ENCODE data around the gene MSI1. TPM values are rescaled to one million over a fixed set of nuclear protein-coding genes. Genes with fewer than 3 reads are reported as not detected.

The MSI1 gene
- total and polyA plus RNA-seq, 5 experiments from 2014 or later, result not detected

GRCh38 chr12:120324841-120325417, 44.0 kb downstream of the MSI1 start:
- Mint-ChIP-seq H3K27me3 (no peaks in the 10 kb centered on the region), H3K27ac (peak overlapping the region in 2 of 10 donors; percentile 86 to 92)

DNA sequence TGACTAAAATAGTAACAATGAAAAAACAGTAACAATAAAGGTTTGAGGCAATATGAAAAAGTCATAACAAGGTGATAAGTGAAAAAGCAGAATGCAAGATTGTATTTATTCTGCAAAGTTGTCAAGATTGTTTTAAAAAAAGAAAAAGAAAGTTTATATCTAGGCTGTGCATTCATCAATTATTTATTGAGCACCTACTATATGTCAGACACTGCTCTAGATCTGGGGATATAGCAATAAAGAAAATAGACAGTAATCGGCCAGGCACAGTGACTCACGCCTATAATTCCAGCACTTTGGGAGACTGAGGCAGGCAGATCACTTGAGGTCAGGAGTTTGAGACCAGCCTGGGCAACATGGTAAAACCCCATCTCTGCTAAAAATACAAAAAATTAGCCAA, 45.2 kb downstream of the MSI1 start:
- POLR2A ChIA-PET, result interaction anchor here (2.9 kb wide), 1 partner anchor 32 kb away, joined by 12 read pairs; the partner anchor contains the start of genes RNU4-1 and RNU4-2

More at GRCh38 chr12:120324841-120325417, 44.0 kb downstream of the MSI1 start:
- Mint-ChIP-seq H3K9me3 (no peaks in the 10 kb centered on the region), H3K4me1 (peaks cover 5 to 12% (median 7%) of the 10 kb centered on the region in 4 donors), H3K36me3 (no peaks in the 10 kb centered on the region), H3K4me3 (peak overlapping the region in 7 of 10 donors; percentile 13 to 97 (median 92))
- POLR2A ChIA-PET, result interaction anchor here (0.7 to 2.9 kb wide), 4 partner anchors 27 to 87 kb away, joined by 3 to 12 read pairs (median 3); partner anchors contain the start of genes RNU4-1 and RNU4-2
- DNase-seq, result no peak
- peak in 1 of 2 donors; percentile 9 for ATAC-seq

GRCh38 chr12:120321382-120322202, 47.4 kb downstream of the MSI1 start:
- H3K27ac Mint-ChIP-seq, result no peak overlapping the region

More for the DNA sequence above, 45.2 kb downstream of the MSI1 start:
- peaks cover 5 to 12% (median 7%) of the 10 kb centered on the region in 4 donors for H3K4me1 Mint-ChIP-seq
- H3K36me3 Mint-ChIP-seq, result no peaks in the 10 kb centered on the region
- H3K4me3 Mint-ChIP-seq, result no peak overlapping the region
- no peaks in the 10 kb centered on the region for H3K27me3 Mint-ChIP-seq
- ATAC-seq (no peak), DNase-seq (no peak)
- no peak overlapping the region for H3K27ac Mint-ChIP-seq
- no peaks in the 10 kb centered on the region for H3K9me3 Mint-ChIP-seq

GRCh38 chr12:120317224-120318105, 51.5 kb downstream of the MSI1 start:
- peak; percentile 99 to 100 (median 100) for DNase-seq
- peak overlapping the region; percentile 86 to 95 (median 92) for H3K4me3 Mint-ChIP-seq
- peak overlapping the region; percentile 90 to 98 (median 97) for H3K27ac Mint-ChIP-seq
- no peaks in the 10 kb centered on the region for H3K27me3 Mint-ChIP-seq
- H3K4me1 Mint-ChIP-seq, result peaks cover 5 to 15% (median 13%) of the 10 kb centered on the region in 4 donors
- no peaks in the 10 kb centered on the region for H3K36me3 Mint-ChIP-seq
- POLR2A ChIA-PET, result interaction anchor here (0.6 to 3.6 kb wide), 12 partner anchors 9 to 1464 kb away, joined by 3 to 46 read pairs (median 4); partner anchors contain the start of genes PXN, RNU4-1, RNU4-2 and RPLP0
- ATAC-seq, result peak; percentile 99
- H3K9me3 Mint-ChIP-seq, result peaks cover 0 to 3% (median 0%) of the 10 kb centered on the region in 9 donors

More at GRCh38 chr12:120321382-120322202, 47.4 kb downstream of the MSI1 start:
- ATAC-seq (no peak), DNase-seq (no peak)
- Mint-ChIP-seq H3K4me1 (peaks cover 9 to 24% (median 19%) of the 10 kb centered on the region in 4 donors), H3K36me3 (no peaks in the 10 kb centered on the region), H3K9me3 (peaks cover 0 to 3% (median 0%) of the 10 kb centered on the region in 9 donors), H3K27me3 (no peaks in the 10 kb centered on the region), H3K4me3 (no peak overlapping the region)
- POLR2A ChIA-PET, result interaction anchor here (0.6 to 2.8 kb wide), 3 partner anchors 10 to 30 kb away, joined by 3 to 8 read pairs (median 3); partner anchors contain the start of genes RNU4-1 and RNU4-2

DNA sequence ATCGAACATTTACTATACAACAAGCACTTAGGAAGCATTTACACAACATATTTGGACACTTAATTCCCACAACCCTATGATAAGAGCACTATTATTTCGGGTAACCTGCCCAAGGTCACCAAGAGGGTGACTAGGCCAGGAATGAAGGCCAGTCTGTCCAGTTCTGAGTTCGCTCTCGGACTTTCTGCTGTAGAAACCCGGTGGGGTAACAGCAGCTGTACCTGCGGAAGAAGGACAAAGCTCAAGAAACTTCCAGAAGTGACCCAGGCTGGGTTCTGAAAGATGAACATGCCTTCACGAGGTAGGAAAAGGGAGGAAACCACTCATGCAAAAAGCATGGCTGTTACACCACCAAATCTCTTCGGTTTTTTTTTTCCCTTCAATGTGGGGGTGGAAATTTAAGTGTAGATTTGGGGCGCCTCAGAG, 52.2 kb downstream of the MSI1 start:
- Mint-ChIP-seq H3K27ac (peak overlapping the region; percentile 90 to 98 (median 97)), H3K36me3 (no peaks in the 10 kb centered on the region), H3K4me3 (peak overlapping the region; percentile 86 to 95 (median 92)), H3K4me1 (peaks cover 5 to 15% (median 13%) of the 10 kb centered on the region in 4 donors), H3K9me3 (peaks cover 0 to 3% (median 0%) of the 10 kb centered on the region in 9 donors), H3K27me3 (no peaks in the 10 kb centered on the region)
- ATAC-seq (no peak), DNase-seq (no peak)
- POLR2A ChIA-PET, result interaction anchor here (0.7 to 3.6 kb wide), 9 partner anchors 9 to 116 kb away, joined by 3 to 46 read pairs (median 4); partner anchors contain the start of genes PXN, RNU4-1, RNU4-2 and RPLP0

GRCh38 chr12:120314220-120314619, 54.7 kb downstream of the MSI1 start:
- peak overlapping the region in 1 of 10 donors; percentile 59 for H3K27ac Mint-ChIP-seq
- ATAC-seq (no peak), DNase-seq (no peak)
- H3K36me3 Mint-ChIP-seq, result no peaks in the 10 kb centered on the region
- no peak overlapping the region for H3K4me3 Mint-ChIP-seq
- H3K27me3 Mint-ChIP-seq, result no peaks in the 10 kb centered on the region
- peaks cover 7 to 15% (median 13%) of the 10 kb centered on the region in 4 donors for H3K4me1 Mint-ChIP-seq
- POLR2A ChIA-PET, result no interaction called here
- H3K9me3 Mint-ChIP-seq, result peaks cover 0 to 3% (median 0%) of the 10 kb centered on the region in 9 donors

GRCh38 chr12:120301962-120302815, 66.8 kb downstream of the MSI1 start, which contains the start of gene SIRT4:
Gene SIRT4 (plus strand): TSS chr12:120302321. CDS start chr12:120303562, 1,241 bp downstream.
- H3K4me3 Mint-ChIP-seq, result peak within 1 kb of the TSS; percentile 89 to 99 (median 95)
- H3K4me1 Mint-ChIP-seq, result peaks cover 6 to 20% (median 8%) of the 10 kb centered on the region in 4 donors
- peak within 1 kb of the TSS; percentile 36 to 94 (median 89) for H3K27ac Mint-ChIP-seq
- H3K9me3 Mint-ChIP-seq, result no peaks in the 10 kb centered on the region
- DNase-seq, result peak; percentile 76 to 93 (median 87)
- peak; percentile 99 for ATAC-seq
- POLR2A ChIA-PET, result interaction anchor here (0.6 to 4.9 kb wide), 15 partner anchors 10 to 597 kb away, joined by 3 to 124 read pairs (median 4); partner anchors contain the start of genes COX6A1, PXN, RNU4-1 and RNU4-2
- H3K36me3 Mint-ChIP-seq, result no peaks in the 10 kb centered on the region
- H3K27me3 Mint-ChIP-seq, result no peaks in the 10 kb centered on the region

DNA sequence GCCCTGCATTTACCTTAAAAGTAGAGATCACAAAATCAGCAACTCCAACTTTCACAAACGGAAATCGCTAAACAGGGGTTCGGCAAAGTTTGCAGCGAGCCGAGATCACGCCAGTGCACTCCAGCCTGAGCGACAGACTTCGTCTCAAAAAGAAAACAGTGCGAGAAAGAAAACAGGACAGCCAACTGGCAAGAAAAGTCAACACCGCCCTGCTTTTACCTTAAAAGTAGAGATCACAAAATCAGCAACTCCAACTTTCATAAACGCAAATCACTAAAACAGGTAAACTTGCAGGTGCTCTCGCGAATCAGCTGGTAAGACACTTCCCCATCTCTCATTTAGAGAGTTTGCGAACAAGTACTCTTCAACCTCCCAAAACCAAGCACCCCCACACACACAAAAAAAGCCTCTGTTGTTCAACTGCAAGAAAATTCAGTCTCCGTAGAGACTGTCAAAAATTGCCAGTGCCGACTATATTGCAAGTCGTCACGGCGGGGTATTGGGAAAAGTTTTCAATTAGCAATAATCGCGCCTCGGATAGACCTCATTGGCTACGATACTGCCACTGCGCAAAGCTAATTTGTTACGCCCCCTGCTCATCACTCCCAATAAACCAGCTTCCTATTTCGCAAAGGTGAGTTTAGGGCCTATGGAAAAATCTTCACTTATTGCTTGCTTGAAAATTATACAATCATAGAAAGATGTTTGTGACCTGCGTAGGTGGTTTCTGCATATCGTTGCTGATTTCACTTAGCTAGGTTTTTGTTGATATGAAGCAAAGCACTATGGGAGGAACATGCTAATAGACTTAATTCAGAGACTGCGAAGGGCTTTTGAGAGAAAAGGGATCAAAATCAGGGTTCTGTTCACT, 76.1 kb downstream of the MSI1 start, which contains the start of gene RNU4-1:
Gene RNU4-1, minus strand, starts transcription at position 577 of the 871 bp plus-strand sequence.
- ATAC-seq (peak; percentile 42 to 47), DNase-seq (peak; percentile 45 to 98 (median 81))
- H3K36me3 Mint-ChIP-seq, result no peaks in the 10 kb centered on the region
- peak within 1 kb of the TSS in 2 of 10 donors; percentile 8 to 21 for H3K27ac Mint-ChIP-seq
- H3K9me3 Mint-ChIP-seq, result no peaks in the 10 kb centered on the region
- no peaks in the 10 kb centered on the region for H3K27me3 Mint-ChIP-seq
- POLR2A ChIA-PET, result interaction anchor here (0.8 to 5.6 kb wide), 29 partner anchors 9 to 1509 kb away, joined by 3 to 134 read pairs (median 7); partner anchors contain the start of genes COQ5, COX6A1, PXN and RAB35
- H3K4me1 Mint-ChIP-seq, result peaks cover 5 to 13% (median 6%) of the 10 kb centered on the region in 4 donors
- H3K4me3 Mint-ChIP-seq, result no peak within 1 kb of the TSS

DNA sequence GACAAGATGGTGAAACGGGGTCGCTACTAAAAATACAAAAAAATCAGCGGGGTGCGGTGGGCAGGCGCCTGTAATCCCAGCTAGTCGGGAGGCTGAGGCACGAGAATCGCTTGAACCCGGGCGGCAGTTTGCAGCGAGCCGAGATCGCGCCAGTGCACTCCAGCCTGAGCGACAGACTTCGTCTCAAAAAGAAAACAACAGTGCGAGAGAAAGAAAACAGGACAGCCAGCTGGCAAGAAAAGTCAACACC, 76.6 kb downstream of the MSI1 start:
- Mint-ChIP-seq H3K36me3 (no peaks in the 10 kb centered on the region), H3K4me3 (no peak overlapping the region), H3K9me3 (no peaks in the 10 kb centered on the region), H3K4me1 (peaks cover 5 to 13% (median 6%) of the 10 kb centered on the region in 4 donors), H3K27ac (no peak overlapping the region), H3K27me3 (no peaks in the 10 kb centered on the region)
- DNase-seq (peak in 1 of 10 donors; percentile 11), ATAC-seq (peak; percentile 12 to 22)
- POLR2A ChIA-PET, result interaction anchor here (1.1 to 5.6 kb wide), 29 partner anchors 9 to 1509 kb away, joined by 3 to 134 read pairs (median 7); partner anchors contain the start of genes COQ5, COX6A1, PXN and RAB35

All from naive thymus-derived CD8-positive, alpha-beta T cell (primary cell).